ENCODE measurements around the gene AP3S2. TPM values are rescaled to one million over a fixed set of nuclear protein-coding genes. Genes with fewer than 3 reads are reported as not detected.

The AP3S2 gene
- total RNA-seq, 1 donor from 2014 or later: 24.7 TPM

GRCh38 chr15:89812011-89812846 lies 81.6 kb downstream of the AP3S2 start:
- Mint-ChIP-seq H3K4me1 (ENCODE audit: low read depth) (peaks cover 13% of the 10 kb centered on the region), H3K36me3 (ENCODE audit: low read depth) (no peaks in the 10 kb centered on the region), H3K9me3 (peaks cover 6% of the 10 kb centered on the region), H3K27me3 (ENCODE audit: insufficient read depth) (peaks cover 32% of the 10 kb centered on the region), H3K4me3 (no peak overlapping the region), H3K27ac (no peak overlapping the region)
- intact Hi-C loops (cut with micrococcal nuclease): no loop called here
- DNase-seq (ENCODE audit: low spot score): no peak

- Mint-ChIP-seq H3K4me3 (no peak overlapping the region), H3K36me3 (ENCODE audit: low read depth) (no peaks in the 10 kb centered on the region)
Observed at GRCh38 chr15:89810837-89811236, 83.0 kb downstream of the AP3S2 start.

GRCh38 chr15:89809787-89810148 lies 84.0 kb downstream of the AP3S2 start:
- Mint-ChIP-seq H3K4me3 (no peak overlapping the region), H3K36me3 (ENCODE audit: low read depth) (no peaks in the 10 kb centered on the region), H3K27ac (no peak overlapping the region), H3K9me3 (no peaks in the 10 kb centered on the region), H3K4me1 (ENCODE audit: low read depth) (peaks cover 5% of the 10 kb centered on the region), H3K27me3 (ENCODE audit: insufficient read depth) (peaks cover 13% of the 10 kb centered on the region)
- DNase-seq (ENCODE audit: low spot score): no peak
- intact Hi-C loops (cut with micrococcal nuclease): no loop called here

More at GRCh38 chr15:89810837-89811236, 83.0 kb downstream of the AP3S2 start:
- Mint-ChIP-seq H3K27ac (no peak overlapping the region), H3K9me3 (peaks cover under 1% of the 10 kb centered on the region), H3K4me1 (ENCODE audit: low read depth) (peaks cover 13% of the 10 kb centered on the region), H3K27me3 (ENCODE audit: insufficient read depth) (peaks cover 21% of the 10 kb centered on the region)
- intact Hi-C loops (cut with micrococcal nuclease): no loop called here
- no peak for DNase-seq (ENCODE audit: low spot score)

- Mint-ChIP-seq H3K9me3 (no peaks in the 10 kb centered on the region), H3K27me3 (ENCODE audit: insufficient read depth) (peaks cover 13% of the 10 kb centered on the region), H3K4me3 (no peak overlapping the region), H3K36me3 (ENCODE audit: low read depth) (no peaks in the 10 kb centered on the region), H3K4me1 (ENCODE audit: low read depth) (peaks cover 5% of the 10 kb centered on the region), H3K27ac (no peak overlapping the region)
- no peak for DNase-seq (ENCODE audit: low spot score)
- intact Hi-C loops (cut with micrococcal nuclease): no loop called here
Observed at GRCh38 chr15:89809093-89809786, 84.6 kb downstream of the AP3S2 start.

GRCh38 chr15:89808160-89808870 lies 85.5 kb downstream of the AP3S2 start:
- H3K4me3 Mint-ChIP-seq: no peak overlapping the region
- H3K27me3 Mint-ChIP-seq (ENCODE audit: insufficient read depth): peaks cover 8% of the 10 kb centered on the region
- intact Hi-C loops (cut with micrococcal nuclease): no loop called here
- no peaks in the 10 kb centered on the region for H3K36me3 Mint-ChIP-seq (ENCODE audit: low read depth)
- no peak overlapping the region for H3K27ac Mint-ChIP-seq
- no peaks in the 10 kb centered on the region for H3K9me3 Mint-ChIP-seq
- peaks cover 5% of the 10 kb centered on the region for H3K4me1 Mint-ChIP-seq (ENCODE audit: low read depth)
- no peak for DNase-seq (ENCODE audit: low spot score)

- H3K4me1 Mint-ChIP-seq (ENCODE audit: low read depth): peaks cover 5% of the 10 kb centered on the region
- H3K9me3 Mint-ChIP-seq: no peaks in the 10 kb centered on the region
- H3K36me3 Mint-ChIP-seq (ENCODE audit: low read depth): no peaks in the 10 kb centered on the region
- no peak overlapping the region for H3K27ac Mint-ChIP-seq
- intact Hi-C loops (cut with micrococcal nuclease): no loop called here
- no peak overlapping the region for H3K4me3 Mint-ChIP-seq
- peaks cover 4% of the 10 kb centered on the region for H3K27me3 Mint-ChIP-seq (ENCODE audit: insufficient read depth)
- DNase-seq (ENCODE audit: low spot score): no peak
Observed at GRCh38 chr15:89807689-89808088, 86.1 kb downstream of the AP3S2 start.

GRCh38 chr15:89806559-89807550 lies 86.9 kb downstream of the AP3S2 start:
- Mint-ChIP-seq H3K4me1 (ENCODE audit: low read depth) (peaks cover 3% of the 10 kb centered on the region), H3K4me3 (no peak overlapping the region), H3K9me3 (no peaks in the 10 kb centered on the region), H3K27ac (no peak overlapping the region), H3K36me3 (ENCODE audit: low read depth) (no peaks in the 10 kb centered on the region), H3K27me3 (ENCODE audit: insufficient read depth) (peaks cover 4% of the 10 kb centered on the region)
- intact Hi-C loops (cut with micrococcal nuclease): no loop called here
- DNase-seq (ENCODE audit: low spot score): no peak

GRCh38 chr15:89806210-89806558 lies 87.6 kb downstream of the AP3S2 start:
- peaks cover 4% of the 10 kb centered on the region for H3K27me3 Mint-ChIP-seq (ENCODE audit: insufficient read depth)
- no peaks in the 10 kb centered on the region for H3K4me1 Mint-ChIP-seq (ENCODE audit: low read depth)
- no peak overlapping the region for H3K27ac Mint-ChIP-seq
- no peak overlapping the region for H3K4me3 Mint-ChIP-seq
- no peak for DNase-seq (ENCODE audit: low spot score)
- intact Hi-C loops (cut with micrococcal nuclease): no loop called here
- no peaks in the 10 kb centered on the region for H3K9me3 Mint-ChIP-seq
- H3K36me3 Mint-ChIP-seq (ENCODE audit: low read depth): no peaks in the 10 kb centered on the region

GRCh38 chr15:89805241-89806209 lies 88.3 kb downstream of the AP3S2 start:
- peaks cover 4% of the 10 kb centered on the region for H3K27me3 Mint-ChIP-seq (ENCODE audit: insufficient read depth)
- no peaks in the 10 kb centered on the region for H3K4me1 Mint-ChIP-seq (ENCODE audit: low read depth)
- no peak overlapping the region for H3K27ac Mint-ChIP-seq
- no peak for DNase-seq (ENCODE audit: low spot score)
- intact Hi-C loops (cut with micrococcal nuclease): no loop called here
- H3K4me3 Mint-ChIP-seq: no peak overlapping the region
- H3K36me3 Mint-ChIP-seq (ENCODE audit: low read depth): no peaks in the 10 kb centered on the region
- H3K9me3 Mint-ChIP-seq: no peaks in the 10 kb centered on the region

GRCh38 chr15:89803941-89804800 lies 89.6 kb downstream of the AP3S2 start:
- Mint-ChIP-seq H3K27me3 (ENCODE audit: insufficient read depth) (peaks cover 4% of the 10 kb centered on the region), H3K9me3 (no peaks in the 10 kb centered on the region), H3K4me3 (no peak overlapping the region), H3K27ac (no peak overlapping the region), H3K36me3 (ENCODE audit: low read depth) (no peaks in the 10 kb centered on the region), H3K4me1 (ENCODE audit: low read depth) (no peaks in the 10 kb centered on the region)
- DNase-seq (ENCODE audit: low spot score): no peak
- intact Hi-C loops (cut with micrococcal nuclease): no loop called here

All from activated T-helper 1 cell treated with anti-CD3 and anti-CD28 coated beads, Interleukin-12 subunit alpha, Interleukin-12 subunit beta, Interleukin-2, Interleukin-4 antibody, amounts not matched to agents 30 ng/mL and 10 ng/mL and 1 ng/mL, durations not matched to agents 14 hours and 24 hours and 36 hours (primary cell).